IPS-11a (cell line): ENCODE results near the gene NDNF.

Source experiments
- H3K4me3 ChIP-seq: one replicate; pipeline ENCODE4 v1.5.1; 2013; ENCODE audit warnings: low read depth, low read length, control low read depth

The NDNF gene, protein sequence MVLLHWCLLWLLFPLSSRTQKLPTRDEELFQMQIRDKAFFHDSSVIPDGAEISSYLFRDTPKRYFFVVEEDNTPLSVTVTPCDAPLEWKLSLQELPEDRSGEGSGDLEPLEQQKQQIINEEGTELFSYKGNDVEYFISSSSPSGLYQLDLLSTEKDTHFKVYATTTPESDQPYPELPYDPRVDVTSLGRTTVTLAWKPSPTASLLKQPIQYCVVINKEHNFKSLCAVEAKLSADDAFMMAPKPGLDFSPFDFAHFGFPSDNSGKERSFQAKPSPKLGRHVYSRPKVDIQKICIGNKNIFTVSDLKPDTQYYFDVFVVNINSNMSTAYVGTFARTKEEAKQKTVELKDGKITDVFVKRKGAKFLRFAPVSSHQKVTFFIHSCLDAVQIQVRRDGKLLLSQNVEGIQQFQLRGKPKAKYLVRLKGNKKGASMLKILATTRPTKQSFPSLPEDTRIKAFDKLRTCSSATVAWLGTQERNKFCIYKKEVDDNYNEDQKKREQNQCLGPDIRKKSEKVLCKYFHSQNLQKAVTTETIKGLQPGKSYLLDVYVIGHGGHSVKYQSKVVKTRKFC

DNA sequence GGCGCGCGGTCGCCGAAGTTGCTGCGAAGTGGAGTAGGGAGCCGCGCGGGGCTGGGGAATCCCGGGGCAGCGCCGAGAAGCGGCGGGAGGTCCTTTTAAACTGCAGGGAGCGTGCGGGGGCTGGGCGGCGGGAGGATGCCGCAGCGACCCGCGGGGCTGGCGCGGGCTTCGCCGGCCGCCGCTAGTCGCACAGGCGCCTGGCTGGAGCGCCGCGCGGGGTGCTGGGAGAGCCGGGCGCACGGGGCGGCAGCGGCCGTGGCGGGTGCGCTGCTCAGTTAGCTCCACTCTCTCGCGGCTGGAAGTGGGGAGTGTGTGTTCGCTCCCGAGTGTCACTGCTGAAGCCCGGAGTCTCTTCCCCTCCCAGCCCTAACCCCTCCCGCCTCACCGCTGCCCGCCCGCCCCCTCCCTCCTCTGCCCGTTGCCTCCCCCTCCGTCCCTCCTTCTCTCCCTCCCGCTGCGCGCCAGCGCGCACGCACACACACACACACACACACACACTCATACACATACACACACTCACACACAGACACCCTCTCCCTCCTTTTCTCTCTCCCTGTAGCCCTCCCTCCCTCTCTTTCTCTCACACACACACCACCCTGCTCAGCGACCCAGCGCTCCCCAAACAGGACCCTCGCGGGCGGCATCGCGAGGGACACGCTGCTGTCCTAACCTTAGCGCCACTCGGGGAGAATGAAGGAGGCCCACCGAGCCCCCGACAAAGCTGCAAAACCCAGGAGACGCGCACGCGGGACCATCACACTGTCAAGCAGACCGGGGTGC lies at the start of gene NDNF:
TSS of gene NDNF (minus strand) at position 312 of the 780 bp plus-strand sequence. CDS start 26,698 bp downstream, outside the sequence.
- H3K4me3 ChIP-seq = peak within 1 kb of the TSS; percentile 62

DNA sequence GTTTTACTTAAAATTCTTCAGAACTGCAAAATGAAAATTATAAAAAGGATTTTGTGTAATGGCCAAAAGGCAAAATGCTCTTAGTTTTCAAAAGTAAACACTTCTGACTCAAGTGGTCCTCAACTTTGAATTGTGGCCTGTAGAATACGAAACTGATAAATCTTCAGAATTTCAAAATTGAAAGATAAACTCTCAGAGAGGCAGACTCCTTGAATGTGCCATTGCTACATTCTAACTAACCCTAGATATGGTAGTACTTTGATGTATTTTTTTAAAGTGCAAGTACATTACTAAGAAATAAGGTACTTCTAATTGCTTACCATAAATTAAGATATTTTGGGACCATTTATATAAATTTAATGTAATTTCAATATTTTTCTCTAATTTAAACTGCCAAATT lies 47.4 kb upstream of the NDNF start:
- no peak overlapping the region for H3K4me3 ChIP-seq

DNA sequence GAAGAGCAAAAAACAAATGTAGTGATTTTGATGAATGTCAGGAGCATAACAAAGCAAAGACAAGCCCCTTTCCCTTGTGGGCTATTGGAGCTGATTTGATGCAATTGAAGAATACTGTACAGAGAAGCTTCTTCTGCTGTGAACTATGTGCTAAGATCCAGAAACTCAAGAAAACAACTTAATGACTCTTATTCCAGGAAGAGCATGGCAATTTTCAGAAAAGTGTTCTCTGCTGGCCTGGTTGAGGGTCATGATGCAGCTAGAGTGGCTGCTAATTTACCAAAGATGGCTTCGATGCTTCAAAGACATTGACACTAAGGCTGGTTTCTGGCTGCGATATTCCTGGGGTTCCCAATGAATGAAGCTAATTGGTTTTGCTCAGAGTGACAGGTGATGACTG lies 46.0 kb upstream of the NDNF start:
- H3K4me3 ChIP-seq = no peak overlapping the region

DNA sequence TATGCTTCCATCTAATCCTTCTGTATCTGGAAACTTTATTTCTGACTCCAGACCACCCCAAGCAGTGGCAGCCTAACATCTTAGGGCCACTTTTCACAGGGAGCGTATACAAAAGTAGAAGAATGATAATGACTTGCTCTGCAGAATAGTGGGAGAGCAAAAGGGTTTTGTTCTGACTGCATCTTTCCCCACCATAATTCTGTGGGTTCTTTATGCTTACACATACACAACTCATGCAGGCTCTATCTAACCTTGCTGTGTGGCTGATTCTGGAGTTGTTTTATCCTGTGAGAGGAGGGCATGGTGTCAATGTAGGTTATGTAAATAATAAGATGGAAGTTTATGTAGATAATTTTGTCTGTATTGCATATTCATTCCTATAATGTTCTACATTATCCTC lies 42.4 kb upstream of the NDNF start:
- no peak overlapping the region for H3K4me3 ChIP-seq

DNA sequence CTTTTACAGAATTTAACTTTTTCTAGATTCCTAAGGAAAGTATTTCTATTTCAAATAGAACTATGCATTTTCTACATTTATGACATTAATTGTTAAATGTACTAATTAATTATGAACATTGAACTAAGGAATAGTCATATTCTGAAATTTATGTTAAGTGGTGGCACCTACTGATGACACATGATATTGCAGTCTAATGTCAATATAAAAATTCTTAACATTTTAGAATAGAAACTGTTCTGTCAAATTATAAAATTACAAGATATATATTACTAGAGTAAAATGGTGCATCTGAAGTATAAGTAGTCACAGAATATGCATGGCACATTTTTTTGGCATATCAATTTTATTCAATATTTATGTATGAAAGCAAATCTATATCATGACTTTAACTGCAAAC lies 40.2 kb upstream of the NDNF start:
- H3K4me3 ChIP-seq = no peak overlapping the region

DNA sequence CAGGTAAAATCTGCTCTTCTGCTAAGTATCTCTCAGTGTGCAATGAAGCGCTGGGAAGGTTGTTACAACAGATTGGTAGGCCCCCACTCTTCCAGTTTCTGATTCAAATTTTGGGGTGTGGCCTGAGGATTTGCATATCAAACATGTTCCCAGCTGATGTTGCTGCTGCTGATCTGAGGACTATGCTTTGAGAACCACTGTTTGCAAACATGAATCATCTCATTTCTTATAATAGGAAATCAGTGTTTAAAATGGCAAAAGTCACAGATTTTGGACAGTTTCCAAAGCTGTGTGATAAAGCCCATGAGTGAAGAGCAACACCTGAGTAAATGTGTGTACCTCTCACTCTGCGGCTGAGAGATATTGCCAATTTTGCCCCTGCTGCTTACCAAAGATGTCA lies 36.2 kb upstream of the NDNF start:
- H3K4me3 ChIP-seq = no peak overlapping the region

DNA sequence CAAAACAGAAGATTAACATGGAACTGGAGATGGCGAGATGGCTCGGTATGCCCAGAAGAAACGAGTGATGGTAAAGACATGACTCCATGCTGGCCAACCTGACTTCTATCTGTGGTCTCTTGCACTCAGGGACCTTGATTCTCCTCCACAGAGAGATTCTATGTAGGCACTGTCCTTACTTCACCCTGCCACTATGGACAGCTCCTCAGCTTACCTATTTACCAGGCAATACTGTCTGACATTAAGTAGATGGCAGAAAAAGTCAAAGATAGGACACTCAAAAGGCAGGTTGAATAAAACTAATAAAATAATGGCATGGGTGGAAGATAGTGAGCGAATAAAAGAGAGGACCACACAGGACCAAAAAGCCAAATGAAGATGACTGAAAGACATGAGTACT lies 35.2 kb upstream of the NDNF start:
- no peak overlapping the region for H3K4me3 ChIP-seq

DNA sequence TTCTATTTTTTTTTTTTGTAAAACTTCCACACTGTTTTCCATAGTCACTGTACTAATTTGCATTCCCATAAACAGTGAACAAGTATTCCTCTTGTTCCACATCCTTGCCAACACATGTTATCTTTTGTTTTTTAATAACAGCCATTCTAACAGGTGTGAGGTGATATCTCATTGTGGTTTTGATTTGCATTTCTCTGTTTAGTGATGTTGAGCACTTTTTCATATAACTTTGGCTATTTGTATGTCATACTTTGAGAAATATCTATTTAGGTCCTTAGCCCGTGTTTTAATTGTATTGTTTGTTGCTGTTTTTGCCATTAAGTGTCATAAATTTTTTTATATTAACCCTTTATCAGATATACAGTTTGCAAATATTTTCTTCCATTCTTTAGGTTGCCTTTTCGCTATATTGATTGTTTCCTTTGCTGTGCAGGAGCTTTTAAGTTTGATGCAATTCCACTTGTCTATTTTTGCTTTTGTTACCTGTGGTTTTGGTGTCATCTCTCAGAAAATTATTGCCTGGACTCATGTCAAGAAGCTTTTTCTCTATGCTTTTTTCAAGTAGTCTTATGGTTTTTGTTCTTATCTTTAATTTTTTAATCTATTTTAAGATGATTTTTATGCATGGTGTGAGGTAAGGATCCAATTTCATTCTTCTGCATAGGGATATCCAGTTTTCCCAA lies 27.9 kb upstream of the NDNF start:
- H3K4me3 ChIP-seq = no peak overlapping the region

DNA sequence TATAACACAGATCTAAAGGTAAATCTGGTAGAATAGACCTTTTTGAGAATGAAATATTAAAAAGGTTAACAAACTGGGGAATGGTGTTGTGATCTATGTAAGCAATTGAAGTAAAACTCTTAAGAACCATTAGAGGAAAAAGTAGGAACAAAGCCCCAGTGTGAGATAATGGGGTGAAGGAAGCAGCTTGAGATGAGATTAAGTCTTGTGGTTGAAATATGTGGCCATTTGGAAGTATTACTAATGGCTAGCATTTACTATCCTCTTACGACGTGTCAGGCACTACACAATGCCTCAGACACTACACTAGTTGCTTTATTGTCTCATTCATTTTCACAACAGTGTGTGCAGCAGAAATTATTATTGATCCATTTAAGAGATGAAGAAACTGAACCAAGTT lies 25.9 kb upstream of the NDNF start:
- H3K4me3 ChIP-seq = no peak overlapping the region

DNA sequence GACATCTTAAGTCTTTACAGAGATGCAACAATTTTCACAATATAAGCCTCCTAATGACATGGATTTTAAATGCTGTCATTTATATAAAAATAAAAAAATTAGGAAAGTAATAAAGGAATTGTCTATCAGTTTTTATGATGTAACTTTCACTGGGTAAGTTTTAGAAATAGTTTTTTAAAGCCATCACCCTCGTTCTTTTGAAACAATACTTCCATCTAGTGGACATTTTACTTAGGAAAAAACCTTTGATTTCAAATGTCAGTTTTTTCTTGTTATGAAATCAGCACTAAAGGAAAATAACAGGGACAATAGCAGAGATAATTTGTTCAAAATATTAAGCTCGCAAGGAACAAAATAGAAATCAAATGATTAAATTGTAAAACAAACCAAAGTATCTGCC lies 24.3 kb upstream of the NDNF start:
- no peak overlapping the region for H3K4me3 ChIP-seq

DNA sequence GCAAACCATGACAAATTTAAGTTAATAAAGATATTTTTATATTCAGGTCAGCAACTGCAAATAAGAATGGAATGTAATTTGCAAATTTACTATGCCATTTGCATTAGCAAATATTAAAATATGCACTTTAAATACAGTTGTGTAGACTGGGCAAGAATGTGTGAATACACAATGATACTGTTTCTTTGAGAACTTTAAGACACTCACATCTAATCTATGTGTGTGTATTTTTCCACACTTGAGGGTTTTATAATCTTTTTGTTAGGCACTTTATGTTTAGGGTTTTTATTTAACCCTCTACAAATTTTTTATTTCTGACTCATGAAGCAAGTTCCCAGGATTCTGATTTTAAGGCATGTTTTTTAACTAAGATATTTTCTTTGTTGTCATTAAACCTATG lies 23.9 kb upstream of the NDNF start:
- no peak overlapping the region for H3K4me3 ChIP-seq

DNA sequence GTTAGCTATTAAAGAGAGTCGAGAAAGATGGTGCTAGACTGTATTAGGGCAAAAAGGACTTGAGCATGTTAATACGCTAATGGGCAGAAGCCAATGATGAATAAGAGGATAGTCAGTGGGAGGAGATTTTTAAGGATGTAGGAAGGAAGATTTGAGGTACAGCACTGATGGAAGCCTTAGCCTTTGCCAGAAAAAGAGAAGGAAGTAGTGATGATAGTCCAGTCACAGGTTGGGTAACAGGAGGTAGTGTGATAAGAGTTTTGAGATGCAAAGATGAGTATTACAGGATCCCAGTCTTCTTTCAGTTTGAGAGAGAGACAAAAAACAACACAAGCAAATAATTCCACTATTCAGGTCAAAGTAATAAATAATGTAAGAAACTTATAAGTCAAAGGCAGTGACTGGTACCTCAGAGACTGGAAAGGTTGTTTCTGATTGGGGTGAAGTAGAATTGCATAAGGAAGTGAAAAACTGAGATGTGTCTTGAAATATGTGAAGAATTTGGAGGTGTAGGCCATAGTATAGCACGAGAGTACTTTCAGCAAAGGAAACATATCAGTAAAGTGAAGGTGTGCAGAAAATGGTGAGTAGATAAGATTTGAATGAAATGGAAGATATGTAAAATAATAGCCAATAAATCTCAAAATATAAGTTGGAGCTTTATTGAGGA lies 22.1 kb upstream of the NDNF start:
- H3K4me3 ChIP-seq = no peak overlapping the region

DNA sequence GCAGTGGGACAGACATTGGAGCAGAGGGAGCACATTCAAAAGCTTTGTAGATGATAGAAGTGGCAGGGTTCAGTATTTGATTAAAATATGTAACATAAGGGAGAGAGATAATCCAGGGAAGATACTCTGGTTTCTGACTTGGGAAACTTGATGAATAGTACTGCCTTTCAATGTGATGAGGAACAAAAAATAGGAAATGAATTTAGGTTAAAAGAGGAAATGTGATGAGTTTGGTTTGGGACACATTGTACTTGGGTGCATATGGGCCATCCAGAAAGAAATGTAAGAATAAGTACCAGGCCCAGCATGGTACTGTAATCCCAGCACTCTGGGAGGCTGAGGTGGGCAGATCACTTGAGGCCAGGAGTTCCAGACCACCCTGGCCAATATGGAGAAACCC lies 20.9 kb upstream of the NDNF start:
- H3K4me3 ChIP-seq = no peak overlapping the region

DNA sequence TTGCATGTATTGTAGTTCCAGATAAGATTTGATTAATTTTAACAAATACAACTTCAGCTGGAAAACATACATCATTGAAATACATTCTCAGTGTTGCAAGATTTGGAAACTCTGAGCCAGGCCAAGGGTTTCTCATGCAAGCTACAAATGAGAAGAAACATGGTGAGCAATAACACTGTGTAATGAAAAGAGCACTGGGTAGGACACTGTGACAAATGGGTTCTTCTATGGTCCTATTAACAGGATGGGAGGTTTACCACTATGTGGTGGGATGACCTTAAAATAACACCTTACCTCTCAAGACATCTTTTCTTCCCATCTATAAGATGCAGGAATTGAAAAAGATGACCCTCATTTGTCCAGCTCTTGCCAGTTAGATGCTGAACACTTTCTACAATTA lies 19.6 kb upstream of the NDNF start:
- H3K4me3 ChIP-seq = no peak overlapping the region

DNA sequence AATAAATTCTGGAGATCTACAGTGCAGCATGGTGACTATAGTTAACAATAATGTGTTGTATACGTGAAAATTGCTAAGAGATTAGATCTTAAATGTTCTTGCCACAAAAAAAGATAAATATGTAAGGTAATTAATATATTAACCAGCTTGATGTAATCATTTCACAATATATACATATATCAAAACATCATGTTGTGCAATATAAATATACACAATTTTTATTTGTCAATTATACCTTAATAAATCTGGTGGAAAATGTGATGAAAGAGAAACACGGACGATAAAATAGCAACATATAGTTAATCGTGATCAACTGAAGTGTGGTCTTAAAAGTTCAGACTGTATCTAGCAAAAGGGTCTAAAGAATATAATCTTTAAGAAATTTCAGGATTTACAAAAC lies 16.5 kb upstream of the NDNF start:
- H3K4me3 ChIP-seq = no peak overlapping the region

DNA sequence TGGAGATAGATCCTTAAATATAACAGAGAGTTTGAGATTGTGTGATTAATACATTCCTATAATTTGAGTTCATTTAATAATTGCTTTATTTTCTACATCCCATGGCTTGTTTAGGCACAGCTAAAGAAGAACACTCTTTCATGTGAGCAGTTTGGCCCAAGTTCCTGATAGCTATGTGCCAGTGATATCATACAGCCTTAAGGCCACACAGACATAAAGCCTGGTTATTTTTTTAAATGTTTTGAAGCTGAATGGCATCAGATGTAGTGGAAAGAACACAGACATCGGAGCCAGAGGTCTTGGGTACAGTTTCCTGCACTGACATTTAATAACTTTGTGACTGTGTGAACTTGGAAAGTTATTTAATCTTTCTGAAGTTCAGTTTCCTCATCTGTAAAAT lies 7.0 kb upstream of the NDNF start:
- no peak overlapping the region for H3K4me3 ChIP-seq

DNA sequence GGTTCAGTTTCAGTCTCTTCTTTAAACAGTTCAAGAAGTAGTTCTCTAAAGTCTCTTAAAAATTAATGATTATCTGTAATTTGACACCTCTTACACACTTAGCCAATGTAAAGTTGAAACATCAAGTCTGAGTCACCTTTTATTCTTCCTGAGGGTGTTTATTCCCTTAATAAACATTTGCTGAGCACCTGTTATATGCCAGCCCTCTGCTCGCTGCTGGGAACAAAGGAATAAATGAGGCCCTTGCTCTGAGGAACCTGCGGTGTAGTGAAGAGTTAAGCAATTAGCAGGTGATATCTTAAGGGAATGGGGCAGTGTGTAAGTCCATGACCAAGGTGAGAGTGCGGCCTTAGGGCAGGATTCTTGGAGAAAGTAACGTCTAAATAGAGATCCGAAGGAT lies 5.2 kb upstream of the NDNF start:
- no peak overlapping the region for H3K4me3 ChIP-seq

DNA sequence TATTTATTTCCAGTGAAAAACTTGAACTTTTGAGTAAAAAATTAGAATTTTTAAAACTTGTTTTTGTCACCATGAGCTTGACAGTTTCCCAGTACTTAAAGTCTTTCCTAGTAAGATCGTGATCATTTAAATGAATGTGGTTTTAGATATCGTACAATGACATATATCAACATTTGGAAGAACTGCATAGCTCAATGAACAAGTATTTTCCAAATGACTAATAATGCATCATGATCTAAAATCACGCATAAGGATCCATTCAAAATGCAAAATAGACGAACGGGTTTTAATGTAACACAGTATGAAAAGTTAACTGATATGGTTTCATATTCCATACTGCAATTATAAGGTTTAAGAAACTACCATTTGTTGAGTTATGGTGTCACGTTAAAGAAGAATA lies 4.1 kb upstream of the NDNF start:
- H3K4me3 ChIP-seq = no peak overlapping the region

DNA sequence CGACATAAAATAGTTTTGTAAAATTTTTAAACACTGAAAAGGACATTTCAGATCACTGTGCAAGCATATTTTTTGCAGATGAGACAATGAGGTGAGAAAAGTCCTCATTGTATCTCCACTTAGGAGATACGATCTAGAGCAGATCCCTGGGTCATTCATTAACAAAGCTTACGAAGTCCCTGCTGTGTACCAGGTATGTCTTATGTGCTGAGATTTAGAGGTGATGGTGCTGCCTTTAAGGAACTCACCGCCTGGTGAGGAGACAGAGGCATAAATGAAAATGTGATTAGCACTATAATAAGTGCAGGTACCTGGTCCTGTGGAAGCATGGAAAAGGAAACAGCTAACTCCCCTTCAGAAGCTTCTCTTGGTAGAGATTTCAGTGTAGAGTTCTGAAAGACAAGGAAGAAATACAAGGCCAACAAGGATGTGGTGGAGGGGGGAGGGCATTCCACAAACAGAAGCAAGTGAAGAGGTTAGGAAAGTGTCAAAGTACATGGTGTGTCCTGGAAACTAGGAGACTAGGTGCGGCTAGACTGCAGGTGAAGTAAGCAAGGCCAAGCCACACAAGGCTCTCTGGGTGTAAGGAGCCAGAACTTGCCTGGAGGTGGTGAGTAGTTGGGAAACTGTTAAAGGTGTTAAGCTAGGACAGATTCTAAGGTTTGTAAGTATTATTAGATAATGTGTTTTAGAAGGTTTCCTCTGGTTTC lies 1.5 kb upstream of the NDNF start:
- no peak overlapping the region for H3K4me3 ChIP-seq

DNA sequence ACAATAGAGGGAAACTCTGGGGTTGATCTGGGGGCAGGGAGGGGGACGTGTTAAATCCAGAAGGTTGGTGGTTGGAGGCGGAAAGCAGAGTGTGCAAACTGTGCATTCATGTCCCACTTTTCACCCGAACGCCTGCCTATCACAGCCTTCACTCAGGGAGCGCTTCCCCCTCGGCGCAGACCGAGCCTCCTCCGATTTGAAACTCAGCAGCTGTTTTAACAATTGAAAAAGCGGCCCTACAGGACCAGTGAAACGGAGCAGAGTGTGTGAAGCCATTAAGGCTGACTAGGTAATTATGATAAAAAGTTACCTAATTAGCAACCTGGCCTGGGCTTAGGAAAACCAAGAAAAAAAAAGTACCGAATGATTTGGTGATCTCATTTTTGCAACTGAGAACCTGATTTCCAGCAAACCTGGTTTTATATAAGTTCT lies 685 bp upstream of the NDNF start:
- H3K4me3 ChIP-seq = peak overlapping the region; percentile 62
